HCT116 (cell line): ENCODE measurements around the gene ASAH2B.
"Not testable (repeated sequence)": the region's sequence is repeated elsewhere in the genome, so short reads cannot be mapped to it uniquely, and the experiment has no call there.

ENCODE experiments used
- JUND ChIP-seq: IDR thresholded peaks from 2 replicates; pipeline ENCODE4 v1.6.1; 2012
- TF ChIP-seq, protein P1 (sequence below): IDR thresholded peaks from 2 replicates; pipeline ENCODE4 v1.6.1; 2012
- TF ChIP-seq, protein P2 (sequence below), 3 experiments: fragments of 200-600 bp in 1 of 3; sonication (generic) in 1 of 3; IDR thresholded peaks in 2 of 3; conservative IDR thresholded peaks in 1 of 3; 2 replicates each; pipeline ENCODE4 v1.5.1; 2012 to 2017; ENCODE audit warnings: low read depth in 2 of 3, low read length in 2 of 3, antibody characterized with exemption in 1 of 3, borderline replicate concordance in 1 of 3, control low read depth in 1 of 3, mild to moderate bottlenecking in 1 of 3, mixed read lengths in 1 of 3, mixed run types in 1 of 3, moderate library complexity in 1 of 3; ENCODE audit not compliant: insufficient read depth in 1 of 3

DNA sequence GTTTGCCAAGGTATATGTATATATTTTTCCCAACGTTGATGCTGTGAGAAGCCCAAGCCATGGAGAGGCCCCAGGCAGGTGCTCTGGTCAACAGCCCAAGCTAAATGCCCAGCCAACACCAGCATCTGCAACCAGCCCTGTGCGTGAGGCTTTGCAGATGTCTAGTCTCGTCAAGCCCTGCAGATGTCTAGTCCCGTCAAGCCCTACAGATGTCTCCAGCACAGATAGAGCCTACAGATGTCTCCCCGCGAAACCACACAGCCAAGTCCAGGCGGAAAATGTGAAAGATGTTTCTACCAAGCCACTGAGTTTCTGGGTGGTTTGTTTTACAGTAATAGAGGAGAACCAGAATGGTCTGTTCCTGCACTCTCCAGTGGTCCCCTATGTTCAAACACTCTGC lies 36.7 kb upstream of the ASAH2B start:
- TF ChIP-seq, protein P1, sequence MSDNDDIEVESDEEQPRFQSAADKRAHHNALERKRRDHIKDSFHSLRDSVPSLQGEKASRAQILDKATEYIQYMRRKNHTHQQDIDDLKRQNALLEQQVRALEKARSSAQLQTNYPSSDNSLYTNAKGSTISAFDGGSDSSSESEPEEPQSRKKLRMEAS, result not testable (repeated sequence)
- TF ChIP-seq JUND, result not testable (repeated sequence)
- TF ChIP-seq, protein P2, sequence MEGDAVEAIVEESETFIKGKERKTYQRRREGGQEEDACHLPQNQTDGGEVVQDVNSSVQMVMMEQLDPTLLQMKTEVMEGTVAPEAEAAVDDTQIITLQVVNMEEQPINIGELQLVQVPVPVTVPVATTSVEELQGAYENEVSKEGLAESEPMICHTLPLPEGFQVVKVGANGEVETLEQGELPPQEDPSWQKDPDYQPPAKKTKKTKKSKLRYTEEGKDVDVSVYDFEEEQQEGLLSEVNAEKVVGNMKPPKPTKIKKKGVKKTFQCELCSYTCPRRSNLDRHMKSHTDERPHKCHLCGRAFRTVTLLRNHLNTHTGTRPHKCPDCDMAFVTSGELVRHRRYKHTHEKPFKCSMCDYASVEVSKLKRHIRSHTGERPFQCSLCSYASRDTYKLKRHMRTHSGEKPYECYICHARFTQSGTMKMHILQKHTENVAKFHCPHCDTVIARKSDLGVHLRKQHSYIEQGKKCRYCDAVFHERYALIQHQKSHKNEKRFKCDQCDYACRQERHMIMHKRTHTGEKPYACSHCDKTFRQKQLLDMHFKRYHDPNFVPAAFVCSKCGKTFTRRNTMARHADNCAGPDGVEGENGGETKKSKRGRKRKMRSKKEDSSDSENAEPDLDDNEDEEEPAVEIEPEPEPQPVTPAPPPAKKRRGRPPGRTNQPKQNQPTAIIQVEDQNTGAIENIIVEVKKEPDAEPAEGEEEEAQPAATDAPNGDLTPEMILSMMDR (IDR thresholded peaks at IDR 0.05 in 2 of 3, conservative IDR thresholded peaks at IDR 0.05 in 1 of 3; ENCODE audit: borderline replicate concordance in 1 of 3, insufficient read depth in 1 of 3, low read depth in 2 of 3, low read length in 2 of 3), result not testable (repeated sequence)
